Hair follicle dermal papilla cell (primary cell): ENCODE results near the gene SLC27A1. TPM values are rescaled to one million over a fixed set of nuclear protein-coding genes. Genes with fewer than 3 reads are reported as not detected.

Experiments
- total RNA-seq: library from RNA; depleted of rRNA; stranded (reverse); fragments of >200 nt; gene quantifications from 2 replicates; pipeline ENCODE4 v1.2.3, GENCODE V29; 2012

The SLC27A1 gene
- 71.6 and 87.1 TPM in 2 replicates for total RNA-seq

DNA sequence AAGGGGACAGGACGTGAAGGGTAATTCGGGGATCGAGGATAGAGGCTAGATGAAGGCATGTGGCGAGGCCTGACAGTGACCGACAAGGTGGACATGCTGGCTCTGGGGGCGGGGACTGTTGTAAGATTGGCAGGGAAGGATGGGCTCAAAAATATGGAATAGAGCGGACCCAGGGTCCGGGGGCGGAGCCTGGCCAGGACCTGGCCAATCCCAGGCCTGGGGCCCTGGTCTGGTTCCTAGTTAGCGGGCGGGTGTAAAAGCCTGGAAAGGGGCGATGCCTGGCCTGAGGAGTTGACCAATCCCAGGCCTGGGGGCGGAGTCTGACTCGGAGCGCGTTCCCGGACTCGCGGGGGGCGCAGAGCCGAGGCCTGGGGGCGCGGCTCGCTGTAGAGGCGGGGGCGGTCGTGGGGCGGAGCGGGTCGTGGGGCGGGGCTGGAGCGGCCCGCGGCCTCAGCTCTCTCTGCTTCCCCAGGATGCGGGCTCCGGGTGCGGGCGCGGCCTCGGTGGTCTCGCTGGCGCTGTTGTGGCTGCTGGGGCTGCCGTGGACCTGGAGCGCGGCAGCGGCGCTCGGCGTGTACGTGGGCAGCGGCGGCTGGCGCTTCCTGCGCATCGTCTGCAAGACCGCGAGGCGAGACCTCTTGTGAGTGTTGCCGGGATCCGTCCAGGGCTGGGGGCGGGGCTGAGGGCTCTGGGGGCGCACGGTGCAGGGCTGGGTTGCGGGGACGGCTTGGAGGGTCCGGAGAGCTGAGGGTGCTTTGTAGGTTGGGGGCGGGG, at the start of gene SLC27A1:
SLC27A1 (plus strand) TSS at position 457 of the 774 bp plus-strand sequence; CDS start at position 474, 17 bp downstream.

DNA sequence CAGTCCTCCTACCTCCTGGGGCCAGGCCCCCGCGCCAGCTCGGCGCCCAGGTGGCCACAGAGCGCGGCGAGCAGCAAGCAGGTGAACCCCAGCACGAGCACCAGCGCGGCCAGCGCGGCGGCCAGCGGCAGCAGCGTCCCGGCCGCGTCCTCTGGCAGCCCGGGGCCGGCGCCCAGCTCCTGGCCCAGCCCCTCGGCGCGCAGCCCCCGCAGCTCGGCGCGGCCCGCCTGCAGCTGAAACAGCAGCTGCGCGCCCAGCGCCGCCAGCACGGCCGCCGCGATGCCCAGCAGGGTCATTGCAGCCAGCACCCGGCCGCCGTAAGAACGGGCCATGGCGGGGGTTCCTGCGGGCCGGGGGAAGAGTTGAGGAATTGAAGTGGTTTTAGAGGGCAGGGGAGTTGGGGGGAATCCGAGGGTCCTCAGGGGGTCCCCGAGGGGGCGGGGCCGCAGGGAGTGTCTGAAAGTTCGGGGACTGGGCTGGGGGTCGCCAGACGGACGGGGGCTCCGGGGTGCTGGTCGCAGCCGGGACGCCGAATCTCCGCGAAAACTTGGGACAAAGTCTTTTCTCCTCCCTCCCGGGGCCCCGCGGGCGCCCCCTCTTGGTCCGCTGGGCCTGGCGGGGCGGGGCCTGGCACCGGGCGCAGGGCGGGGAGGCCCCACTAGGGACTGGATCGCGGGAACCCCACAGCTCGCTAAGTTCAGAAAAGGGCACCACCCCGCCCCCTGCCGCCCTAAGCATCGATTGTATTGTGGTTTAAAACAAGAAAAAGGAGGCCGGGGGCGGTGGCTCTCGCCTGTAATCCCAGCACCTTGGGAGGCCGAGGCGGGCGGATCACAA, 22.0 kb upstream of the SLC27A1 start, which contains the start of gene TMEM221:
TMEM221 (minus strand) TSS at position 538 of the 837 bp plus-strand sequence; CDS start at position 332, 206 bp downstream.

DNA sequence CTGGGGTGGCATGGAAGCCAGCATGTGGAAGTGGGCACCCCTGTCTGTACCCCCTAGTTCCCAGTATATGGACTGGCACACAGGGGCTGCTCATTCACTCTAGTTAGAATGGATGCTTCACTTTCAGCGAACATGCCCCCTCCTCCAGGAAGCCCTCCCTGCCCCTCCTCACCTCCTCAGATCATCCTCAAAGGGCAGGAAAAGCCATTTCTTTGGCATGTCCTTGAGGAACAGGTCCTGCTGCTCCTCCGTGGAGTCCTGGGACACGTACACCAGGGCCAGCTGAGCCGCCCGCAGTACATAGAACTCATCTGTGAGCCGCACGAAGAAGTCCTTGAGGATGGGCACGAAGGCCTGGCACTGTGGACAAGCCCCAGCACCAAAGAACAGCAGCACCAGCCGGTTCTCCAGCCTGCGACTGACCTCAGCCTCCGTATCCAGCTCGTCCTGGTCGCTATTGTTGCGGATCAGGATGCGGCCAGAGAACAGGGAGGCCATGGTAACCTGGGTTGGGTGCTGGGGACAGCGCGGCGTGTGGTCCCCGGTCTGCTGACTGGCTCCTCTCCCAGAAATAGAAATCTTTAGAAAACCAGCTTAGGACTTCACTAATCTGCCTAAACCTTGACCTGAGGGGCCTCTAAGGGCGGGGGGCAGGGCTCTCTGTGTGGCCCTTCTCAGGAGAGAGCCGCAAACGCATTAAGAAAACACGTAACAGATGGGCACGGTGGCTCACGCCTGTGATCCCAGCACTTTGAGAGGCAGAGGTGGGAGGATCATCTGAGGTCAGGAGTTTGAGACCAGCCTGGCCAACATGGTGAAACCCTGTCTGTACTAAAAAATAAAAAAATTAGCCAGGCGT, 9.7 kb upstream of the SLC27A1 start, which contains the start of gene NXNL1:
NXNL1 (minus strand) TSS at position 555 of the 859 bp plus-strand sequence; CDS start at position 498, 57 bp downstream.

DNA sequence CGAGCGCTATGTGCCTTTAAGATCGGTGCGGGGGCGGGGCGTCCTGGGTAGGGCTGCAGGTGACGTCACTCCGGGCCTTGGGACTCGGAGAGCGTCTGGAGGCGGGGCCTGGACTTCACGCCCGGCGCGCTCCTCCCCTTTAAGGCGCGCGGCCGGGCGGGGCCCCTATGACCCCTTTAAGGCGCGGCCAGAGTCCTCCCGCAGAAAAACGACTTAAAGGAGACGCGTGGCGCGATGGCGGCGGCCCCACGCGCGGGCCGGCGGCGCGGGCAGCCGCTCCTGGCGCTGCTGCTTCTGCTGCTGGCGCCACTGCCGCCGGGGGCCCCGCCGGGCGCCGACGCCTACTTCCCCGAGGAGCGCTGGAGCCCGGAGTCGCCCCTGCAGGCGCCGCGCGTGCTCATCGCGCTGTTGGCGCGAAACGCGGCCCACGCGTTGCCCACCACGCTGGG, 85.2 kb downstream of the SLC27A1 start, which contains the start of gene COLGALT1:
COLGALT1 (plus strand) TSS at position 170 of the 449 bp plus-strand sequence; CDS start at position 235, 65 bp downstream.

Other genes starting within 250 kb of the SLC27A1 start
- 2.9 and 4.9 TPM in 2 replicates for gene OCEL1, start 244.3 kb upstream of the SLC27A1 start, total RNA-seq
- 42.7 and 48.3 TPM in 2 replicates for gene NR2F6, start 224.6 kb upstream of the SLC27A1 start, total RNA-seq
- not detected in 2 replicates for gene USHBP1, start 205.8 kb upstream of the SLC27A1 start, total RNA-seq
- gene BABAM1, start 203.1 kb upstream of the SLC27A1 start, total RNA-seq: 58.9 and 79.5 TPM in 2 replicates
- gene ANKLE1, start 188.6 kb upstream of the SLC27A1 start, total RNA-seq: 0.65 TPM in 1 of 2 replicates, not detected in the other
- gene ABHD8, start 167.1 kb upstream of the SLC27A1 start, total RNA-seq: 16.7 and 18.2 TPM in 2 replicates
- gene MRPL34, start 164.7 kb upstream of the SLC27A1 start, total RNA-seq: 34.6 and 38.3 TPM in 2 replicates
- 10.9 and 21.6 TPM in 2 replicates for gene DDA1, start 161.0 kb upstream of the SLC27A1 start, total RNA-seq
- 9.2 and 10.1 TPM in 2 replicates for gene ANO8, start 135.7 kb upstream of the SLC27A1 start, total RNA-seq
- gene GTPBP3, start 133.0 kb upstream of the SLC27A1 start, total RNA-seq: 13.6 and 14.9 TPM in 2 replicates
- under 0.01 TPM in 1 of 2 replicates, not detected in the other for gene PLVAP, start 93.2 kb upstream of the SLC27A1 start, total RNA-seq
- gene CCDC194, start 76.3 kb upstream of the SLC27A1 start, total RNA-seq: 0.49 TPM in 1 of 2 replicates, not detected in the other
- 15.1 and 31.6 TPM in 2 replicates for gene BST2, start 64.9 kb upstream of the SLC27A1 start, total RNA-seq
- gene MVB12A, start 50.5 kb upstream of the SLC27A1 start, total RNA-seq: 57.9 and 68.2 TPM in 2 replicates
- 0.12 TPM in 1 of 2 replicates, not detected in the other for gene TMEM221, start 21.9 kb upstream of the SLC27A1 start, total RNA-seq
- gene NXNL1, start 9.6 kb upstream of the SLC27A1 start, total RNA-seq: not detected in 2 replicates
- gene PGLS, start 41.1 kb downstream of the SLC27A1 start, total RNA-seq: 72.2 and 74.3 TPM in 2 replicates
- gene COLGALT1, start 85.1 kb downstream of the SLC27A1 start, total RNA-seq: 91.4 and 113 TPM in 2 replicates
- 0.12 and 0.16 TPM in 2 replicates for gene UNC13A, start 217.8 kb downstream of the SLC27A1 start, total RNA-seq
- gene MAP1S, start 249.0 kb downstream of the SLC27A1 start, total RNA-seq: 15.4 and 19.3 TPM in 2 replicates